ELR (cell line): Measurements from ENCODE around the gene KCNK5.
A peak's percentile ranks its signal among the peaks of the same experiment; 100 is the strongest.

Experiments used
- DNase-seq: peaks from one replicate; pipeline ENCODE4 v3.0.0-alpha.2; 2015; ENCODE audit warnings: low read depth

Gene KCNK5

DNA sequence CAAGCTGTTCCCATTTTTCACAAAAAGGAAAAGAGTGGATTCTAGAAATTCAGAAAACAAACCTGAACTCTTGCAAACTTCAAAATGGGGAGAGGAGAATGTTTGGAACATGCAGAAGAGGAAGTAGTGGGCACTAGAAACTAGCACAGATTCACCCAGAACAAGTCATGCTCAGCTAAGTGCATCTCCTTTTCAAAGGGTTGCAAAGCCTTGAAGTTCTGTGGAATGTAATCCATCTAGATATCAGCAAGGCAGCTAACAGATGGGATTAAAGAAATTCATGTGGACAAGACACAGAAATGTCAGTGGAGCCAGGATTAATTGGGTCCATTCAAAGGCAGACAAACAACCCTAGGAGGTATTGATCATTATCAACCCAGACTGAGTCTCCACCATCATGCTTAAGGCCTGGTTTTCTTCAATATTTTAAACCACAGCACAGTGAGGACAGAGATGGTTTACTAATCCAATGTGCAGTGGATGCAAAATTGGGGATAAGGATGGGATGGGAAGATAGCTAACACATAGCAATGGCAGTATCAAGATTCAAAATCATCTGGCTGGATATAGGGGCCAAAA is 31.3 kb downstream of the KCNK5 start:
- DNase-seq = no peak

DNA sequence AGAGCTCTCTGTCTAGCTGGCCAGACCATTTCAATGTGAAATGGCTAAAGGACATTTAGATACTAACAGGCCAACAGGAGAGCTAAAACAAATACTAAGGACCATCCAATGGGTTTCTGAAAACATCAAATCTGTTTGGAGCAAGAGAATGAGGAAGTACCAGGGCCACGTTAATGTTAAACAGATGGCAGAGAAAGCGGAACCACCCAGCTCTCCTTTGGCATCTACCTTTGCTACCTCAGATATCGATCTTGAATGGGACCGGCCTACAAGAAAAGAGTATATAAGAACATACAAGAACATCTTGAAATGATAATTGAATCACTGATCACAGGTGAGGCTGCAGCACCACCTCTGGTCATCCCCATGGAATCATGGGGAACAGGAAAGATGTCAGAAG is 31.8 kb downstream of the KCNK5 start:
- no peak for DNase-seq

DNA sequence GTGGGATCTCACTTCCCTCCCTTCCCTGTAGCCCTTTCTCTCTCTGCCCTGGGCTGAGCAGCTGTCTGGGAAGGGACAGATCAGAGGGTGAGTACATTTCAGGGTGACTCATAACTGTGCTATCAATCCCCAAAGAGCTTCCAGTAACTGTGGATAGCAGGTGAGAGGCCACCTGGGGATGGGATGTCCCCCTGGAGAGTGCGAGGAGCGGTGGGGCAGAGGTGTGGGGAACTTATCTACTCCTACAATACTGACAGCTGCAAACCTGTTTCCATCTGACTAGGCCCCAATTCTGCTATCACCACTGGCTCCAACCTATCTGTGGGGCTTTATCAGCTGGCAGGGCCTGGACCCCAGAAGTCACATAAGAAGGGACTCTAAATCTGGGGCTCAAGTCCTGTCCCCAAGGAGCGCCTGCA is 32.6 kb downstream of the KCNK5 start:
- no peak for DNase-seq

DNA sequence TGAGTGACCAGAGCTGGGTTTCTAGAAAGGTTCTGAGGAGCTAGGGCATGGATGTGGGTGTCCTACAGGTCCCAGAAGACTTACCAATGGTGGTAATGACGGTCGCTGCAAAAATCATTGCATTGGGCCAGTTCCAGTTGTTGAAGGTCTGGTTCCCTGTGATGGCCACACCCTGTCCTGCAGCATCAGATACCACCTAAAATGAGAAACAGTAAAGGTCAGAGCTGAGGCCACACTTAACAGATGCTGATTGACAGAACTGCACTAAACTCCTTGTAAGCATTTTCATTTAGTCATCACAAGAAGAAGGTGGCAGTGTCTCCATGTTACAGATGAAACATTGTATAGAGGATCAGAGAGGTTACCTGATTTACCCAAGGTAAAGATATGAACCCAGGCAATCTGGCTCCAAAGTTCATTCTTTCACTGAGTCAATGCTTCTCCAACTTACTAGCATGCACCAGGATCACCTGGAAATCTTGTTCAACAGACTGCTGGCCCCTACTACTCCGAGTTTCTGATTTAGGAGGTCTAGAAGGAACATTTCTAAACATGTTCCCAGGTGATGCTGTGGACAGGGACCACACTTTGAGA is 33.4 kb downstream of the KCNK5 start:
- no peak for DNase-seq

DNA sequence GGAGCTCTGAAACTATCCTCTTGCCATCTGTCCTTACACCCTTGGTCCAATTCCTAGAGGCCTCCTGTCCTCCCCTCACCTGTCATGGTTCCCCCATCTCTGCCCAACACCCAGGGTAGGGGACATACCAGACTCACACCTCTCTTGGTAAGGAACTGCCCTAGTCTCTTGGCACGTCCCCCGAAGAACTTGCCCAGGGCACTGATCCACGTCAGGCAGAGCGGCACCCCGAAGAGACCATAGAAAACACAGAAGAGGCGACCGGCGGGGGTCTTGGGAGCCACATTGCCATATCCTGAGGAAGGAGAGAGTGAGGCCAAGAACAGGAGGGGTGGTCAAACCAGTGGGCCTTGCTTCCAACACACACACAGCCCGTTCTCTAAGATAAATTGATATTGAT is 34.8 kb downstream of the KCNK5 start:
- no peak for DNase-seq

- DNase-seq = no peak
Observed at GRCh38 chr6:39193201-39193791, 36.0 kb downstream of the KCNK5 start.

DNA sequence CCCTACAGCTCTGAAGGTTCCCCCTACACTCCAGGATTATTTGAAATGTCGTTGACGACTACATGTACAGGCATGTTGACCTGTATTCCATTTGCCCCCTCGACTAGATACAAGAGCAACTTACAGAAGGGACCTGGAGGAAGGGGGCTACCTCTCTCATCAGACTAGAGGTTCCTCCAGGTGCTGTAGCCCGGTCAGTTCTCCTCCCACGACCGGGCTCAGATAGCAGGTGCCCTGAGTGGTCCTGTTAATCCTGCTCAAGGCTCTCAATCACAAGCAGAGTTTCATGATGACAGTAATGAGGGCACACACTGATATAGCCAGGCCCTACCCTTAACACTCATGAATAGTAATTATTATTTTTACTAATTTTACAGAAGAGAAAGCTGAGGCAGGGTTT is 36.5 kb downstream of the KCNK5 start:
- no peak for DNase-seq

DNA sequence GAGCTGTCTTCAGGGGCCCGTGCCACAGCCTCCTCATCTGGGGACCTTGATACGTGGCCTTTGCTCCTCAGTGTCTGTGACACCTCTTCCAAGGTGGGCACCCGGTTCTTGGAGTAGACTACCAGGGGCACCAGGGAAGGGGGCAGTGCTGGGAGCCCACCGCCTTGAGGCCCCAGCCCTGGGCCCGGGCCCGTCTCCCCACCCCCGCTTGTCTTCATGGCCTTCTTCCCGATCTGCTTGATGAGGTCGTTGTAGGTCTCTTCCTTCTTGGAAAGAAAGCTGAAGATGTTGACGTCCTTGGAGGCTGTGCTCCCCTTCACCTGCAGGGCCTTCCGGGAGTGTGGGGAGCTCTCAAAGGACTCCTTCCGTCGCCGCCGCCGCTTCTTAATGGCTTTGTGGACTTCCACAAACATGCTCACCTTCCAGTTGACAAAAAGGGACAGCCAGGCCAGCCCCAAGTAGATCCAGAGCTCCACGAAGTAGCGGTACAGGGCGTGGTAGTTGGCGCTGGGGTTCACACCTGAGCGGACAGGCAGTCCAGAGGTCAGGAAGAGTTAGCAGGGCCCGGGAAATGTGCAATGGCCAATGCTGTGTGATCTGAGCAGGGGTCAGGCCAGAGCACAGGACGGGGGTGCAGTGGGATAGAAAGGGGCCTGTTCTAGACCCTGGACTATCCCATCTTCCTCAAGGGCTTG is 37.9 kb downstream of the KCNK5 start:
- no peak for DNase-seq

DNA sequence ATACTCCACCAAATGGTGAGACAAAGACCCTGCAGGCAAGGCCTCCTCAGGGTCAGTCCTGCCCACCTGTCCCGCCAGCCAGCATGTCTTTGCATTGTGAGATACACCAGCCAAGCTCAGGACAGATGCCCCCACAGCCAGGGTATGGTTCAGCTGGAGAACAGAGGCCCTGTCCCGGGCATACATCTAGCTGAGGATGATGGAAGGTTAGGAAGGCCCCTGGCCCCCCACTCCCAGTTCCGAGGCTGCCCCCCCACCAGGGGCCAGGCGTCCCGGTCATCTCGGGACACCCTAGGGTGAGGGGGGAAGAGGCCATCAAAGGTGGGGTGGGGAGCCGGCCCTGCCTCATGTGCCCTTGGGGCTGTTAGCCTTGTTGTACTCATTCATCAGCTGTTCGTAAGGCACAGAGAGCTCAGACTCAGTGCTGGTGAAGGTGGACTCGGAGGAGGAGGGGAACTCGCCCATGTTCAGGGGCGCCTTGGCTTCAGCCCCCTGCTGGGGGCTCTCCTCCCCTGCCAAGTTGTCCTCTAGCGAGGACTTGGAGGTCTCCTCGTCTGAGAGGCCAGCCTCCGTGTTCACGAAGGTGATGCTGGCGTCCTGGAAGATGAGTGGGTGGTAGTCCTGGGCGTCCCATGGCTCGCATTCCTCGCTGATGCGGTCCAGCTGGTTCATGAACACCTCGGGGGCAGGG is 38.6 kb downstream of the KCNK5 start:
- DNase-seq = no peak

DNA sequence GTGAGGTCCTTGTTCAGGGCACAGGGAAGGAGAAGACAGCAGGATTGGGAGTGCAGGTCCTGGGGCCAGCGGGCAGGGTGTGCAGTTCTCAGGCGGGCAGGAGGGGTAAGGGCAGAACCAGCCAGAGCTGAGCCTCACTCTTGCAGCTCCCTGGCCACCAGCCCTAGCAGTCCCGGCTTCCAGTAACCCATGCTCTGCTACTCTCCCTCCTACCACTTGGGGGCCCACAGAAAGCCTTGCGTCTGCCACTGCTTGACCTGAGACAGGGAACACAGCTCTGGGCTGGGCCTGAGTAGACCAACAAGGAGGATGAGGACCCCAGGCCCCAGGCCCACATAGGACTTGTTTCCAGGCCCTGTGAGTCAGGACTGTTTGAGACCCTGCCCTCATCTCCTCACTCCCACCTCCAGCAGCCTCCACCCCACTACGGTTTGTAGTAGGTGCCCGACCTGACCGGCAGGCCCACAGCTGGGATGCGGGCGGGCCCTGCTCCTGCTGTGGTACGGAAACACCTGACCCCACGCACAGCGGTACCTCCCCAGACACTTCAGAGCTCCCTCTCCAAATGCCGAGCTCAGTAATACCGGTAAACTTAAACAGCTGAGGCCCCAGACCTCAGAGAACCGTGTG is 39.2 kb downstream of the KCNK5 start:
- peak; percentile 52 for DNase-seq

DNA sequence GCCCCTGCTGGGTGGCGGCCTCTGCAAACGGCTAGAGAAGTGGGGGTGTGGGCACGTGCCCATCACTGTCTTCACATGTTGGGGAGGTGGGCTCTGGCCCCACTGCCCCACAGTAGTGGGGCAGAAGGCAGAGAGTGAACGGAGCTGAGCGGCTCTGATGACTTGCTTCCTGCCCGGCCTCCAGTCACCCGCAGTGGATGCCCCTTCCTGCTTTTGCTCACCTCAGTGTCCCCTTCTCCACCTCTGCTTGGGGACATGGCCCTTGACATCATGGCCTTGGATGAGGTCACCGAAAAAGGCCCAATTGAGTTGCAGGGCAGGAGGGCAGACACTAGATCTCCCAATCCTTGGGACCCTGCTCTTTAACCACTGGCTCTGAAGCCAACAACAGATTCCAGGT is 40.1 kb downstream of the KCNK5 start:
- no peak for DNase-seq

DNA sequence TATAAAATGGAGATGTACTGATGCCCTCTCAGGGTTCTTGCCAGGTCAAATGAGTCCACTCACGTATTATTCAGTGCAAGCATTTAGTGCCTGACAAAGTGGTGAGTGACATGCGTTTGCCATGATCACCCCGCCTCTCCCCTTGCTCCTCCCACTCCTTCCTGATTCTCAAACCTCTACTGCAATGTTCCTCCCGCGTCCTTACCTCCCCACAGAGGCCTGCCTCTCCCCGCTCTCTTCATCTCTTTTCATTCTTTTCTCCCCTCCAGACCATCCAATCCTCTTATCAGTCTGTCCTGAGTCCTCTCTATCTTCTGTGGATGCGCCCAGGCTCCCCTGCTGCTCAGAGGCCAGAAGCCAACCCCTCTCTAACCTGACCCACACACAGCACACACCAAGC is 40.7 kb downstream of the KCNK5 start:
- no peak for DNase-seq

DNA sequence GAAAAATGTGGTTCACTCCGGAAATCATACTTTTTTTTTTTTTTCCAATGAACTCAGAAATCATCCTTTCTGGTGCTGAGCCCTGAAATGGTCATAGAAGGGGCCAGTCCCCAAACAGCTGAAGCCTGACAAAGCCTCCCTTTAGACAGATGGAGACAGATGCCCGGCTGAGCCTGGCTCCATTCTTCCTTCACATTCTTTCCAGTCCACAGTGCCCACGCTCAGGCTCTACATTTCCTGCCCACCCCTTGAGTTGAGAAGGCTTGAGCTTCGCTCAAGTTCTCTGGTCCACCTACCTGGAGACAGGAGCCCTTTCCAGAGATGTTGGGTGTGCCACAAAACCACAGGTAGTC is 41.2 kb downstream of the KCNK5 start:
- DNase-seq = no peak

- DNase-seq = no peak
Observed at GRCh38 chr6:39184906-39185580, 44.2 kb downstream of the KCNK5 start.

- no peak for DNase-seq
Observed at GRCh38 chr6:39182604-39183003, 46.7 kb downstream of the KCNK5 start.

DNA sequence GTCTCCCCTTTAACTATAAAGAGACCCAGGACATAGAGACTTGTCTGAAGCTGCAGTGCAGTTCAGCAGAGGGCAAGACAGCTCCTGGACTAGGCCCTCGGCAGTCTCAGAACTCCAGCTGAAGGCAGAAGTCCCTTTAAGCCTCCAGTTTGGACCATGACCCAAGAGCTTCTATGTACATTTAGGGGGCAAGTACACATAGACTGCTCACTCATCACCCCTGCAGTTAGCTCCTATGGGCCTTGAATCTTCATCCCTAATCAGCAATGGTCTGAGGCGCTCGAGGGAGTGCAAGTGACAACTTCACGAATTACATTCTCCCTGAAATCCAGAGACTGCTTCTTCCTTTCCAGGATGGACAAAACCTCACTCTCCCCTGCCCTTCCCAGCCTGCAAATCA is 47.4 kb downstream of the KCNK5 start:
- DNase-seq = no peak

DNA sequence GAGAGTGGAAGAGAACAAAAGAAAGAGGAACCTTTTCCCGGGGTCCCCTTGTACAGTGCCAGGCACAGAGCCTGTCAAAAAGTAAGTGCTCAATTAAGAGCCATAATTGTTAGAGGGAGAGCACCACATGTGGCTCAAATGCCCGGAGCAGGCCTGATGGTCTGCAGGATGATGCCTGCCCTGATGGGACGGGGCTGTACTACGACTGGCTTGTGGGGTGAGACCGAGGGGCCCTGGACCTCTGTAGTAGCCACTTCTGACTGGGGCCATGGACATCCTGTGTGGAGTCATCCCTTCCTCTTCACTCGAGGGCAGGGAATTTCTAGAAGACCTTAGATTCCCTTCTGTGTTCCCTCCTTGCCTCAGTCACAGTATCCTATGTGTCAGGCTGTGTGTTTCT is 47.9 kb downstream of the KCNK5 start:
- no peak for DNase-seq

DNA sequence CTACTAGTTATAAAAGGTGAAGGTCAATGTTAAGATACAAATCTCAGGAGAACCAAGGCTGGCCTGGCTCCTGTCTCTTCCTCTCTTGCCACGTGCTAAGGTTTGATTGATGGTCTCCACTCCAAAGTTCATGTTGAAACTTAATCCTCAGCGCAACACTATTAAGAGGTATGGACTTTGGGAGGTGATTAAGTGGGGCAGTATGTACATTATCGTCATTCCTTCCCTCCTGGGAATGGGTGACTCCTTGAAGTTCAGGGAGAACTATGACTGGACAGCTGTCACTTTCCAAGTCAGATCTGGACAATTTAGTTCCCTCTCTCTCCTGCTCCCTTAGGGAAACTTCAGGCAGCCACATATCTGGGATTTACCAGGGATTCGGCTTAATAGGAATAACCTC is 50.5 kb downstream of the KCNK5 start:
- DNase-seq = no peak

GRCh38 chr6:39178235-39178634 is 51.0 kb downstream of the KCNK5 start:
- no peak for DNase-seq

- no peak for DNase-seq
Observed at GRCh38 chr6:39177130-39177529, 52.1 kb downstream of the KCNK5 start.

DNA sequence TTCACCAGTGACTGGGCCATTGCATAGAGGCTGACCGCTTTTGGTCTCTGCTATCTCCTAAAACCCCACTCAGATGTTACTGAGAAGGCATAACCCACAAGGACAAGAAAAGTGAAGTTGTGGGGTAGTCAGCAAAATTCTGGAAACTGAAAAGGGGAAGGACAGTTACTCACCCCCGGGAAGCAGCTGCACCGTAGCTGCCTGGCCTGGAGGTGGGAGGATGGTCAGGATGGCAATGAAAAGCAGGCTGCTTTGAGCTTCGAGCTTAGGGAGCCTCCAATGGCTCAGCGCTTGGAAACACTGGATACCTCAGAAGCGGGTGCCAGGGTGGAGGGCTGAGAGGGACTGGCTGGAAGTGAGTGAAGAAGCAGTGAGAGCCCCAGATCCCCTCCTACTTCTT is 56.0 kb downstream of the KCNK5 start:
- DNase-seq = no peak

DNA sequence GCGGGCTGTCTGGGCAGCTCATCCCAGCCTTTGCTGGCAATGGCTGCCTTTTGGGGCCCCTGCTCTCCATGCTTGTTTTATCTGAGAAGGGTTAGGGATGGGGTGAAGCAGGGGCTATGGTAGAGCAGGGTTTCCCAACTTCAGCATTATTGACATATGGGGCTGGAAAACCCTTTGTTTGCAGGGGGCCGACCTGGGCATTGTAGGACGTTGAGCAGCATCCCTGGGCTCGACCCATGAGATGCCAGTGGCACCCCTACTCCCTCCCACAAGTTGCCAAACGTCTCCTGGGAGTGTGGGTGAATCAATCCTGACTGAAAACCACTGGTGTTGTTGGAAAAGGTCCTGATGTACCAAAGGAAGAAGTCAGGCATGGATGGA is 56.9 kb downstream of the KCNK5 start:
- DNase-seq = no peak
